Mesenchymal stem cell (in vitro differentiated cells and primary cell): ENCODE results near the gene GOLGA6L22.
"Not testable (repeated sequence)": the region's sequence is repeated elsewhere in the genome, so short reads cannot be mapped to it uniquely, and the experiment has no call there.

Experiments used
- DNase-seq: peaks from one replicate; pipeline ENCODE4 v3.0.0-alpha.2; 2013
- H2AFZ ChIP-seq: one replicate; pipeline ENCODE4 v1.6.1; 2013; ENCODE audit warnings: low read depth, mild to moderate bottlenecking, control low read depth, inconsistent platforms, low read length, moderate library complexity
- H2AK5ac ChIP-seq: 2 replicates; pipeline ENCODE4 v1.6.1; 2013; ENCODE audit warnings: low read length, moderate library complexity, mild to moderate bottlenecking, inconsistent platforms; ENCODE audit not compliant: severe bottlenecking
- H2BK120ac ChIP-seq: one replicate; pipeline ENCODE4 v1.6.1; 2013; ENCODE audit warnings: low read depth, mild to moderate bottlenecking, inconsistent platforms, low read length, moderate library complexity
- H2BK12ac ChIP-seq, 2 experiments: one replicate each; pipeline ENCODE4 v1.6.1; 2013; ENCODE audit warnings: inconsistent platforms in 2 of 2, low read length in 2 of 2, mild to moderate bottlenecking in 2 of 2, moderate library complexity in 2 of 2, control low read depth in 1 of 2
- H2BK15ac ChIP-seq: one replicate; pipeline ENCODE4 v1.6.1; 2013; ENCODE audit warnings: mild to moderate bottlenecking, low read depth, inconsistent platforms; ENCODE audit not compliant: poor library complexity, severe bottlenecking
- H2BK5ac ChIP-seq: 2 replicates; pipeline ENCODE4 v1.6.1; 2013; ENCODE audit warnings: low read depth, mild to moderate bottlenecking, low read length, control low read depth, inconsistent platforms; ENCODE audit not compliant: poor library complexity, severe bottlenecking
- H3K14ac ChIP-seq, 2 experiments: one replicate each; pipeline ENCODE4 v1.6.1; 2013; ENCODE audit warnings: inconsistent platforms in 2 of 2, low read length in 2 of 2, control low read depth in 1 of 2, mild to moderate bottlenecking in 1 of 2, moderate library complexity in 1 of 2
- H3K18ac ChIP-seq, 2 experiments: one replicate each; pipeline ENCODE4 v1.6.1; 2013; ENCODE audit warnings: inconsistent platforms in 2 of 2, low read length in 2 of 2, control low read depth in 1 of 2, low read depth in 1 of 2, mild to moderate bottlenecking in 1 of 2
- H3K23ac ChIP-seq, 2 experiments: one replicate each; pipeline ENCODE4 v1.6.1; 2013; ENCODE audit warnings: inconsistent platforms in 2 of 2, low read length in 2 of 2, mild to moderate bottlenecking in 2 of 2, moderate library complexity in 2 of 2, control low read depth in 1 of 2
- H3K27ac ChIP-seq: 2 replicates; pipeline ENCODE4 v1.5.1; 2013; ENCODE audit warnings: mild to moderate bottlenecking, moderate library complexity, low read length, control low read depth, inconsistent platforms; ENCODE audit not compliant: poor library complexity, severe bottlenecking
- H3K27me3 ChIP-seq, 2 experiments: 2 replicates each; pipeline versions ENCODE4 v1.6.1 to v1.7.0; 2013; ENCODE audit warnings: low read length in 2 of 2, mild to moderate bottlenecking in 2 of 2, moderate library complexity in 2 of 2, control low read depth in 1 of 2, inconsistent platforms in 1 of 2; ENCODE audit not compliant: control insufficient read depth in 1 of 2, insufficient read depth in 1 of 2
- H3K36me3 ChIP-seq, 2 experiments: 2 replicates each; pipeline versions ENCODE4 v1.6.1 to v1.7.0; 2013; ENCODE audit warnings: low read length in 2 of 2, control low read depth in 1 of 2, inconsistent platforms in 1 of 2, low read depth in 1 of 2, mild to moderate bottlenecking in 1 of 2; ENCODE audit not compliant: insufficient read depth in 2 of 2, control insufficient read depth in 1 of 2
- H3K4ac ChIP-seq, 2 experiments: one replicate each; pipeline ENCODE4 v1.6.1; 2013; ENCODE audit warnings: inconsistent platforms in 2 of 2, low read length in 2 of 2, mild to moderate bottlenecking in 2 of 2, moderate library complexity in 2 of 2, control low read depth in 1 of 2, low read depth in 1 of 2
- H3K4me1 ChIP-seq: 2 replicates; pipeline ENCODE4 v1.6.1; 2013; ENCODE audit warnings: low read depth, low read length, control low read depth; ENCODE audit not compliant: control insufficient read depth, insufficient read depth
- H3K4me2 ChIP-seq: 2 replicates; pipeline ENCODE4 v1.6.1; 2013; ENCODE audit warnings: low read length, mild to moderate bottlenecking, inconsistent platforms; ENCODE audit not compliant: poor library complexity, severe bottlenecking
- H3K4me3 ChIP-seq, 2 experiments: 2 replicates each; pipeline versions ENCODE4 v1.5.1 to v1.7.0; 2013; ENCODE audit warnings: low read length in 2 of 2, mild to moderate bottlenecking in 2 of 2, control low read depth in 1 of 2, low read depth in 1 of 2; ENCODE audit not compliant: insufficient read depth in 1 of 2
- H3K79me1 ChIP-seq: replicated peaks from 2 replicates; pipeline ENCODE4 v1.6.1; 2013; ENCODE audit warnings: mild to moderate bottlenecking, control low read depth, low read length, inconsistent platforms; ENCODE audit not compliant: poor library complexity, severe bottlenecking
- H3K9ac ChIP-seq: 2 replicates; pipeline ENCODE4 v1.7.0; 2013; ENCODE audit warnings: mild to moderate bottlenecking, low read length, moderate library complexity
- H3K9me3 ChIP-seq: 2 replicates; pipeline ENCODE4 v1.7.0; 2013; ENCODE audit warnings: mild to moderate bottlenecking, low read length; ENCODE audit not compliant: control insufficient read depth
- H4K8ac ChIP-seq: one replicate; pipeline ENCODE4 v1.6.1; 2013; ENCODE audit warnings: inconsistent platforms, mild to moderate bottlenecking, low read length, moderate library complexity
- H4K91ac ChIP-seq: one replicate; pipeline ENCODE4 v1.6.1; 2013; ENCODE audit warnings: mild to moderate bottlenecking, low read length, inconsistent platforms
- WGBS: methylation state at CpG from one replicate; pipeline ENCODE4 v1.1.7; 2013; ENCODE audit warnings: mixed read lengths; 5-methylcytosine and 5-hydroxymethylcytosine counted together

GOLGA6L22 gene

GRCh38 chr15:22494490-22495113 is 35.9 kb downstream of the GOLGA6L22 start:
- H3K27me3 ChIP-seq, H3K4me1 ChIP-seq, H2AFZ ChIP-seq, H3K14ac ChIP-seq, H2BK5ac ChIP-seq, H3K4ac ChIP-seq, H3K9me3 ChIP-seq, H3K18ac ChIP-seq, H4K8ac ChIP-seq, H3K27ac ChIP-seq, H3K23ac ChIP-seq, H2AK5ac ChIP-seq, H3K36me3 ChIP-seq, H3K79me1 ChIP-seq, H4K91ac ChIP-seq, H3K9ac ChIP-seq, H2BK12ac ChIP-seq, H3K4me2 ChIP-seq, H2BK15ac ChIP-seq, H2BK120ac ChIP-seq: not testable (repeated sequence)
- DNase-seq: peak; percentile 77
- H3K4me3 ChIP-seq: peak overlapping the region; percentile 50 to 61
- WGBS: no CpG with 5 or more reads among the region's 86 CpGs

GRCh38 chr15:22497200-22497599 is 38.5 kb downstream of the GOLGA6L22 start:
- not testable (repeated sequence) for H3K4me1 ChIP-seq, H2AK5ac ChIP-seq, H2BK120ac ChIP-seq, H3K4ac ChIP-seq, H3K27me3 ChIP-seq, H3K14ac ChIP-seq, DNase-seq, H3K79me1 ChIP-seq, H3K9ac ChIP-seq, H2BK5ac ChIP-seq, H3K27ac ChIP-seq, H2AFZ ChIP-seq, H3K9me3 ChIP-seq, H3K4me3 ChIP-seq, H2BK15ac ChIP-seq, H3K36me3 ChIP-seq, H2BK12ac ChIP-seq, H3K18ac ChIP-seq, H4K91ac ChIP-seq, H3K4me2 ChIP-seq, H3K23ac ChIP-seq, H4K8ac ChIP-seq
- WGBS: no CpG with 5 or more reads among the region's 4 CpGs

- not testable (repeated sequence) for H3K23ac ChIP-seq, H3K14ac ChIP-seq
These were observed 39.7 kb downstream of the GOLGA6L22 start for GRCh38 chr15:22498220-22498925.

GRCh38 chr15:22502272-22502671 is 43.6 kb downstream of the GOLGA6L22 start:
- not testable (repeated sequence) for H2BK5ac ChIP-seq, H3K36me3 ChIP-seq, H3K4me1 ChIP-seq, H3K4ac ChIP-seq, H3K4me2 ChIP-seq, H3K9ac ChIP-seq, H3K9me3 ChIP-seq, DNase-seq, H3K27ac ChIP-seq, H2BK12ac ChIP-seq, H3K79me1 ChIP-seq, H3K18ac ChIP-seq, H2BK15ac ChIP-seq, H3K14ac ChIP-seq, H3K27me3 ChIP-seq, H3K4me3 ChIP-seq, H3K23ac ChIP-seq, H4K8ac ChIP-seq, H2AK5ac ChIP-seq, H2AFZ ChIP-seq, H4K91ac ChIP-seq, H2BK120ac ChIP-seq
- no CpG with 5 or more reads among the region's 10 CpGs for WGBS

More at GRCh38 chr15:22498220-22498925, 39.7 kb downstream of the GOLGA6L22 start:
- not testable (repeated sequence) for H3K4ac ChIP-seq, H4K8ac ChIP-seq, H3K18ac ChIP-seq, DNase-seq, H4K91ac ChIP-seq, H2BK12ac ChIP-seq, H3K27me3 ChIP-seq, H3K27ac ChIP-seq, H3K4me2 ChIP-seq, H3K4me1 ChIP-seq, H3K9ac ChIP-seq, H2AFZ ChIP-seq, H3K79me1 ChIP-seq, H2BK15ac ChIP-seq, H2AK5ac ChIP-seq, H3K36me3 ChIP-seq, H2BK120ac ChIP-seq, H2BK5ac ChIP-seq, H3K9me3 ChIP-seq, H3K4me3 ChIP-seq
- WGBS: no CpG with 5 or more reads among the region's 5 CpGs
